HCT116 (cell line): ENCODE results near the gene LRRC71. TPM values are rescaled to one million over a fixed set of nuclear protein-coding genes. Genes with fewer than 3 reads are reported as not detected.

Experiments used
- ATAC-seq: fragments of 200-7000 bp; cut with Tn5 transposase; 2 replicates; pipeline ENCODE4 v1.9.1; 2020; ENCODE audit warnings: mild to moderate bottlenecking, moderate library complexity
- BruUV-seq: library from RNA; stranded (reverse); fragments of 400-500 nt; replicated peaks from 2 replicates; lab custom pipeline; 2021; lab: Mats Ljungman, UMichigan
- CTCF ChIA-PET: fragments of 300-600 bp; sonication (Branson Sonifier 250); formaldehyde crosslinking; loops from one replicate; lab custom pipeline; 2021; ENCODE audit warnings: antibody characterized with exemption; lab: Charles Lee
- POLR2A ChIA-PET: fragments of 300-600, 350-600 bp; sonication (Branson Sonifier 250); formaldehyde crosslinking; loops from one replicate; lab custom pipeline; 2021; ENCODE audit warnings: antibody characterized with exemption; lab: Charles Lee
- RAD21 ChIA-PET, 2 experiments: fragments of 300-600 bp; sonication (Branson Sonifier 250); formaldehyde crosslinking; loops; one replicate each; lab custom pipeline; 2023; ENCODE audit warnings: low total read pairs in 2 of 2; ENCODE audit not compliant: uncharacterized antibody in 2 of 2, unreplicated experiment in 2 of 2, low non-redundant PET in 1 of 2; lab: Charles Lee
- DNase-seq: peaks from one replicate; pipeline ENCODE4 v3.0.0-alpha.2; 2010; ENCODE audit warnings: low read depth, low spot score
- H2AFZ ChIP-seq: fragments of 200-600 bp; shearing (Covaris generic), sonication (generic); 2 replicates; pipeline ENCODE4 v1.6.1; 2017; ENCODE audit warnings: low read depth, mixed run types, mixed read lengths, antibody characterized with exemption, low read length; ENCODE audit not compliant: poor library complexity, severe bottlenecking
- H3K27ac ChIP-seq: 2 replicates; pipeline ENCODE4 v1.5.1; 2012; ENCODE audit warnings: low read depth, low read length
- H3K27me3 ChIP-seq: fragments of 200-600 bp; sonication (generic); 2 replicates; pipeline ENCODE4 v1.6.1; 2016; ENCODE audit warnings: mixed run types, low read length, mixed read lengths; ENCODE audit not compliant: insufficient read depth
- H3K36me3 ChIP-seq, 2 experiments: fragments of 200-500 bp in 1 of 2; fragments of 200-600 bp in 1 of 2; sonication (Bioruptor generic) in 1 of 2; sonication (generic) in 1 of 2; 2 replicates each; pipeline versions ENCODE4 v1.5.1 to v1.6.1; 2014 to 2016; ENCODE audit warnings: low read length in 2 of 2, inconsistent platforms in 1 of 2, mixed read lengths in 1 of 2, mixed run types in 1 of 2; ENCODE audit not compliant: insufficient read depth in 2 of 2, control insufficient read depth in 1 of 2
- H3K4me1 ChIP-seq, 2 experiments: fragments of 200-600 bp in 1 of 2; sonication (generic) in 1 of 2; 2 replicates each; pipeline versions ENCODE4 v1.5.1 to v1.6.1; 2012 to 2017; ENCODE audit warnings: low read length in 2 of 2, inconsistent platforms in 1 of 2, mild to moderate bottlenecking in 1 of 2, mixed read lengths in 1 of 2, mixed run types in 1 of 2, moderate library complexity in 1 of 2; ENCODE audit not compliant: insufficient read depth in 2 of 2, control insufficient read depth in 1 of 2
- H3K4me2 ChIP-seq: fragments of 200-600 bp; sonication (generic); 2 replicates; pipeline ENCODE4 v1.6.1; 2017; ENCODE audit warnings: mixed run types, low read length, mixed read lengths
- H3K4me3 ChIP-seq, 2 experiments: fragments of 200-600 bp in 1 of 2; sonication (generic) in 1 of 2; replicated peaks in 1 of 2; 2 replicates each; pipeline ENCODE4 v1.5.1; 2011 to 2016; ENCODE audit warnings: low read length in 2 of 2, control low read depth in 1 of 2, low read depth in 1 of 2, mild to moderate bottlenecking in 1 of 2, mixed read lengths in 1 of 2, mixed run types in 1 of 2
- H3K79me2 ChIP-seq: fragments of 200-600 bp; sonication (generic); 2 replicates; pipeline ENCODE4 v1.6.1; 2017; ENCODE audit warnings: mild to moderate bottlenecking, mixed run types, low read length, moderate library complexity, mixed read lengths; ENCODE audit not compliant: insufficient read depth
- H3K9ac ChIP-seq: fragments of 200-600 bp; sonication (generic); 2 replicates; pipeline ENCODE4 v1.6.1; 2016; ENCODE audit warnings: low read length, mixed read lengths
- H3K9me2 ChIP-seq: fragments of 200-600 bp; sonication (generic), shearing (Covaris generic); 2 replicates; pipeline ENCODE4 v1.6.1; 2017; ENCODE audit warnings: mixed run types, mild to moderate bottlenecking, moderate library complexity; ENCODE audit not compliant: insufficient read depth
- H3K9me3 ChIP-seq, 2 experiments: fragments of 200-500 bp in 1 of 2; fragments of 200-600 bp in 1 of 2; sonication (Bioruptor generic) in 1 of 2; sonication (generic) in 1 of 2; 2 replicates each; pipeline ENCODE4 v1.6.1; 2014 to 2017; ENCODE audit warnings: low read length in 2 of 2, mixed read lengths in 2 of 2, inconsistent platforms in 1 of 2, low read depth in 1 of 2, mild to moderate bottlenecking in 1 of 2, mixed run types in 1 of 2, moderate library complexity in 1 of 2; ENCODE audit not compliant: control insufficient read depth in 1 of 2, insufficient read depth in 1 of 2
- H4K20me1 ChIP-seq: fragments of 200-600 bp; sonication (generic), shearing (Covaris generic); 2 replicates; pipeline ENCODE4 v1.6.1; 2017; ENCODE audit warnings: mixed run types, mild to moderate bottlenecking, moderate library complexity; ENCODE audit not compliant: insufficient read depth
- CBX3 ChIP-seq: IDR thresholded peaks from 2 replicates; pipeline ENCODE4 v1.6.1; 2012; ENCODE audit warnings: low read depth
- CEBPB ChIP-seq: IDR thresholded peaks from 2 replicates; pipeline ENCODE4 v1.6.1; 2012; ENCODE audit warnings: low read depth
- CTCF ChIP-seq, 3 experiments: fragments of 200-600 bp in 1 of 3; sonication (generic) in 1 of 3; IDR thresholded peaks in 2 of 3; conservative IDR thresholded peaks in 1 of 3; 2 replicates each; pipeline ENCODE4 v1.5.1; 2012 to 2017; ENCODE audit warnings: low read depth in 2 of 3, low read length in 2 of 3, antibody characterized with exemption in 1 of 3, borderline replicate concordance in 1 of 3, control low read depth in 1 of 3, mild to moderate bottlenecking in 1 of 3, mixed read lengths in 1 of 3, mixed run types in 1 of 3, moderate library complexity in 1 of 3; ENCODE audit not compliant: insufficient read depth in 1 of 3
- ELF1 ChIP-seq: IDR thresholded peaks from 2 replicates; pipeline ENCODE4 v1.6.1; 2012; ENCODE audit warnings: low read depth, borderline replicate concordance
- EZH2phosphoT487 ChIP-seq: fragments of 200-600 bp; IDR thresholded peaks from 2 replicates; pipeline ENCODE4 v1.6.1; 2018; ENCODE audit warnings: antibody characterized with exemption, borderline replicate concordance
- FOSL1 ChIP-seq: IDR thresholded peaks from 2 replicates; pipeline ENCODE4 v1.6.1; 2012; ENCODE audit warnings: low read depth
- POLR2A ChIP-seq: IDR thresholded peaks from 2 replicates; pipeline ENCODE4 v1.7.0; 2011; ENCODE audit warnings: borderline replicate concordance; ENCODE audit not compliant: insufficient read depth, insufficient read length; ENCODE audit errors: extremely low read depth
- RAD21 ChIP-seq: IDR thresholded peaks from 2 replicates; pipeline ENCODE4 v1.6.1; 2012; ENCODE audit warnings: low read depth, mild to moderate bottlenecking
- ZBTB33 ChIP-seq: IDR thresholded peaks from 2 replicates; pipeline ENCODE4 v1.6.1; 2011; ENCODE audit warnings: mild to moderate bottlenecking, low read length, moderate library complexity; ENCODE audit not compliant: insufficient replicate concordance; ENCODE audit errors: extremely low read depth
- ZFX ChIP-seq: fragments of 450-650 bp; IDR thresholded peaks from 2 replicates; pipeline ENCODE4 v1.6.1; 2017
- intact Hi-C: fragments of 100-400 bp; cut with micrococcal nuclease; formaldehyde crosslinking; loops from 2 replicates; pipeline ENCODE4 v1.10.0; 2022
- total RNA-seq: library from RNA; stranded (reverse); gene quantifications from one replicate; pipeline ENCODE4 v1.2.1, GENCODE V29; 2021; ENCODE audit not compliant: unreplicated experiment
- TF ChIP-seq, protein P1 (sequence below): IDR thresholded peaks from 2 replicates; pipeline ENCODE4 v1.6.1; 2012

Gene LRRC71
- total RNA-seq, 1 experiment from 2014 or later = not detected

- H3K36me3 ChIP-seq = peaks cover 12 to 21% of the 10 kb centered on the region in 2 experiments
- no peaks in the 10 kb centered on the region for H4K20me1 ChIP-seq
- H3K9ac ChIP-seq = no peak overlapping the region
- no peaks in the 10 kb centered on the region for H3K9me3 ChIP-seq
- H3K27me3 ChIP-seq = no peaks in the 10 kb centered on the region
- ChIA-PET RAD21 (no interaction called here), POLR2A (no interaction called here), CTCF (no interaction called here)
- H3K4me2 ChIP-seq = no peak overlapping the region
- H3K4me3 ChIP-seq = no peak overlapping the region
- TF ChIP-seq ZBTB33 (no peak), FOSL1 (no peak), ELF1 (no peak), CTCF (IDR thresholded peaks at IDR 0.05 in 2 of 3, conservative IDR thresholded peaks at IDR 0.05 in 1 of 3; ENCODE audit: borderline replicate concordance in 1 of 3, insufficient read depth in 1 of 3, low read depth in 2 of 3, low read length in 2 of 3) (no peak), CEBPB (no peak), CBX3 (no peak), ZFX (no peak), EZH2phosphoT487 (no peak), POLR2A (no peak), RAD21 (no peak)
- TF ChIP-seq, protein P1, sequence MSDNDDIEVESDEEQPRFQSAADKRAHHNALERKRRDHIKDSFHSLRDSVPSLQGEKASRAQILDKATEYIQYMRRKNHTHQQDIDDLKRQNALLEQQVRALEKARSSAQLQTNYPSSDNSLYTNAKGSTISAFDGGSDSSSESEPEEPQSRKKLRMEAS = no peak
- no peak for DNase-seq
- H2AFZ ChIP-seq = no peak overlapping the region
- intact Hi-C loops = no loop called here
- BruUV-seq = no TSS peak
- H3K4me1 ChIP-seq = no peaks in the 10 kb centered on the region
- no peak overlapping the region for H3K27ac ChIP-seq
- no peaks in the 10 kb centered on the region for H3K9me2 ChIP-seq
- ATAC-seq = no peak
- H3K79me2 ChIP-seq = no peaks in the 10 kb centered on the region
These were observed 37.2 kb downstream of the LRRC71 start for GRCh38 chr1:156957634-156958033.
